ENCODE measurements around the gene NFIB. TPM values are rescaled to one million over a fixed set of nuclear protein-coding genes. Genes with fewer than 3 reads are reported as not detected.

NFIB gene
- total RNA-seq, 1 experiment from 2014 or later: 18.6 TPM

GRCh38 chr9:14340994-14341393 lies 27.1 kb upstream of the NFIB start:
- CTCF ChIA-PET: no interaction called here
- H3K4me2 ChIP-seq (ENCODE audit: low read length): no peak overlapping the region
- no peaks in the 10 kb centered on the region for H3K79me2 ChIP-seq (ENCODE audit: low read length)
- H4K20me1 ChIP-seq (ENCODE audit: low read length): no peaks in the 10 kb centered on the region
- BruUV-seq (replicated peaks): no TSS peak
- H3F3A ChIP-seq (ENCODE audit: low read length, unreplicated experiment): no peaks in the 10 kb centered on the region
- DNase-seq (no peak), ATAC-seq (no peak)
- TF ChIP-seq EZH2 (IDR thresholded peaks at IDR 0.05; ENCODE audit: low read length, unreplicated experiment) (no peak), EZH2phosphoT487 (IDR thresholded peaks at IDR 0.05; ENCODE audit: borderline replicate concordance, low read length) (no peak)
- TF ChIP-seq, protein P1, sequence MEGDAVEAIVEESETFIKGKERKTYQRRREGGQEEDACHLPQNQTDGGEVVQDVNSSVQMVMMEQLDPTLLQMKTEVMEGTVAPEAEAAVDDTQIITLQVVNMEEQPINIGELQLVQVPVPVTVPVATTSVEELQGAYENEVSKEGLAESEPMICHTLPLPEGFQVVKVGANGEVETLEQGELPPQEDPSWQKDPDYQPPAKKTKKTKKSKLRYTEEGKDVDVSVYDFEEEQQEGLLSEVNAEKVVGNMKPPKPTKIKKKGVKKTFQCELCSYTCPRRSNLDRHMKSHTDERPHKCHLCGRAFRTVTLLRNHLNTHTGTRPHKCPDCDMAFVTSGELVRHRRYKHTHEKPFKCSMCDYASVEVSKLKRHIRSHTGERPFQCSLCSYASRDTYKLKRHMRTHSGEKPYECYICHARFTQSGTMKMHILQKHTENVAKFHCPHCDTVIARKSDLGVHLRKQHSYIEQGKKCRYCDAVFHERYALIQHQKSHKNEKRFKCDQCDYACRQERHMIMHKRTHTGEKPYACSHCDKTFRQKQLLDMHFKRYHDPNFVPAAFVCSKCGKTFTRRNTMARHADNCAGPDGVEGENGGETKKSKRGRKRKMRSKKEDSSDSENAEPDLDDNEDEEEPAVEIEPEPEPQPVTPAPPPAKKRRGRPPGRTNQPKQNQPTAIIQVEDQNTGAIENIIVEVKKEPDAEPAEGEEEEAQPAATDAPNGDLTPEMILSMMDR (conservative IDR thresholded peaks at IDR 0.05; ENCODE audit: low read depth, low read length): no peak
- no peak overlapping the region for H2AFZ ChIP-seq (ENCODE audit: low read length)
- POLR2A ChIA-PET (ENCODE audit: unreplicated experiment): no interaction called here
- no peak overlapping the region for H3K4me3 ChIP-seq (ENCODE audit: low read length)
- H3K27ac ChIP-seq (ENCODE audit: low read length): no peak overlapping the region
- no peaks in the 10 kb centered on the region for H3K9me2 ChIP-seq (replicated peaks; ENCODE audit: low read length)
- no peaks in the 10 kb centered on the region for H3K4me1 ChIP-seq (ENCODE audit: insufficient read depth, low read length)
- H3K9ac ChIP-seq (ENCODE audit: low read length): no peak overlapping the region
- H3K36me3 ChIP-seq (ENCODE audit: low read depth, low read length): no peaks in the 10 kb centered on the region
- H3K27me3 ChIP-seq (ENCODE audit: low read length): no peaks in the 10 kb centered on the region
- no peaks in the 10 kb centered on the region for H3K9me3 ChIP-seq (ENCODE audit: low read length)
- intact Hi-C loops (cut with micrococcal nuclease): no loop called here

- TF ChIP-seq EZH2phosphoT487 (IDR thresholded peaks at IDR 0.05; ENCODE audit: borderline replicate concordance, low read length): no peak
- TF ChIP-seq EZH2 (IDR thresholded peaks at IDR 0.05; ENCODE audit: low read length, unreplicated experiment): no peak
- TF ChIP-seq, protein P1 (conservative IDR thresholded peaks at IDR 0.05; ENCODE audit: low read depth, low read length): no peak
- intact Hi-C loops (cut with micrococcal nuclease): no loop called here
- Histone ChIP-seq H3K9me2 (replicated peaks; ENCODE audit: low read length) (no peaks in the 10 kb centered on the region), H4K20me1 (ENCODE audit: low read length) (no peaks in the 10 kb centered on the region), H3K4me2 (ENCODE audit: low read length) (no peak overlapping the region), H3K36me3 (ENCODE audit: low read depth, low read length) (no peaks in the 10 kb centered on the region), H3K4me1 (ENCODE audit: insufficient read depth, low read length) (no peaks in the 10 kb centered on the region), H3F3A (ENCODE audit: low read length, unreplicated experiment) (no peaks in the 10 kb centered on the region), H2AFZ (ENCODE audit: low read length) (no peak overlapping the region), H3K4me3 (ENCODE audit: low read length) (no peak overlapping the region), H3K79me2 (ENCODE audit: low read length) (no peaks in the 10 kb centered on the region), H3K9me3 (ENCODE audit: low read length) (no peaks in the 10 kb centered on the region), H3K9ac (ENCODE audit: low read length) (no peak overlapping the region), H3K27ac (ENCODE audit: low read length) (no peak overlapping the region), H3K27me3 (ENCODE audit: low read length) (no peaks in the 10 kb centered on the region)
- ChIA-PET POLR2A (ENCODE audit: unreplicated experiment) (no interaction called here), CTCF (no interaction called here)
- BruUV-seq (replicated peaks): no TSS peak
- DNase-seq (no peak), ATAC-seq (no peak)
These were observed 26.4 kb upstream of the NFIB start for GRCh38 chr9:14340219-14340873.

DNA sequence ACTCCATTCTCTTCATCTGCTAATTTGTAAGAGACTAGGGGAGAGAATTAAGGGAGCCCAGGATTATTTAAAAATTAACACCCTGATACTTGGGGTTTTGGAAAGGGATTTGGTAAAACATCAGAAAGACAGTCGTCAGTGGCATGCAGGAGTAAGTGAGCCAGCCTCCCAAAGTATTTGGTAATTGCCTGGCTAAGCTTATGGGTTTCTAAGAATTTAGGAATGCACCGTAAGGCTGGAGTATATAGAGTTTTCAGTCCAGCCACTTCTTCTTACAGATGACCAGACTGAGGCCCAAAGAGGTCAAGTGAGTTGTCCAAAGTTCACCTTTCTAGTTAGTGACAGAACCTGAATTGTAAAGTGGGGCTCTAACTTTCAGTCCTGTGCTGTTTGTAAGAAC lies 25.8 kb upstream of the NFIB start:
- Histone ChIP-seq H3K9ac (ENCODE audit: low read length) (no peak overlapping the region), H4K20me1 (ENCODE audit: low read length) (no peaks in the 10 kb centered on the region), H2AFZ (ENCODE audit: low read length) (no peak overlapping the region), H3K4me3 (ENCODE audit: low read length) (no peak overlapping the region), H3F3A (ENCODE audit: low read length, unreplicated experiment) (no peaks in the 10 kb centered on the region), H3K27me3 (ENCODE audit: low read length) (no peaks in the 10 kb centered on the region), H3K9me3 (ENCODE audit: low read length) (no peaks in the 10 kb centered on the region), H3K36me3 (ENCODE audit: low read depth, low read length) (no peaks in the 10 kb centered on the region), H3K27ac (ENCODE audit: low read length) (no peak overlapping the region), H3K9me2 (replicated peaks; ENCODE audit: low read length) (no peaks in the 10 kb centered on the region), H3K4me2 (ENCODE audit: low read length) (no peak overlapping the region), H3K4me1 (ENCODE audit: insufficient read depth, low read length) (no peaks in the 10 kb centered on the region), H3K79me2 (ENCODE audit: low read length) (no peaks in the 10 kb centered on the region)
- ChIA-PET POLR2A (ENCODE audit: unreplicated experiment) (no interaction called here), CTCF (no interaction called here)
- TF ChIP-seq EZH2phosphoT487 (IDR thresholded peaks at IDR 0.05; ENCODE audit: borderline replicate concordance, low read length) (no peak), EZH2 (IDR thresholded peaks at IDR 0.05; ENCODE audit: low read length, unreplicated experiment) (no peak)
- TF ChIP-seq, protein P1 (conservative IDR thresholded peaks at IDR 0.05; ENCODE audit: low read depth, low read length): no peak
- ATAC-seq: no peak
- intact Hi-C loops (cut with micrococcal nuclease): no loop called here
- DNase-seq: no peak
- no TSS peak for BruUV-seq (replicated peaks)

All from PC-3 (cell line).